AG09309 (cell line): Measurements from ENCODE around the gene NR1I2.

ENCODE experiments used
- DNase-seq: peaks from one replicate; pipeline ENCODE4 v3.0.0-alpha.2; 2010; ENCODE audit warnings: low read depth
- H3K4me3 ChIP-seq: 2 replicates; pipeline ENCODE4 v1.5.1; 2011; ENCODE audit warnings: mild to moderate bottlenecking, low read depth, low read length, moderate library complexity; ENCODE audit not compliant: control insufficient read depth
- TF ChIP-seq, protein P1 (sequence below): IDR thresholded peaks from 2 replicates; pipeline ENCODE4 v1.5.1; 2011; ENCODE audit warnings: mild to moderate bottlenecking, low read depth, low read length, inconsistent platforms; ENCODE audit not compliant: insufficient read depth, control insufficient read depth; ENCODE audit errors: missing control alignments

Gene NR1I2

DNA sequence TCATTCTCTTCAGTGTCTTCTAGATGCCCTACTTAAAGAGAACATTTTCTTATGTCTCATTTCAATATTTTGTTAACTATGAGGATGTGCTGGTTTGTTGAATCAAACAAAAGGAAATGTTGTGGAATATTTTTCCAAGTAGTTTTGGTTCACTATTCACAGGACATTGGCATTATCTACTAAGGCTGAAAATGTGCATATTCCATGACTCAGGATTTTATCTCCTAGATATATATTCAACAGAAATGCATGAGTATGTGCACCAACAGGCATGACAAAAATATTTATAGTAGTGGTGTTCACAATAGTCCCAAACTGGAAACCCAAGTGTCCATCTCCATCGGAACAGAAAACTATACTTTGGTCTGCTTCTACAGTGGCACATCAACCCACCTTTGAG, 16.7 kb upstream of the NR1I2 start:
- no peak overlapping the region for H3K4me3 ChIP-seq
- DNase-seq: no peak
- TF ChIP-seq, protein P1, sequence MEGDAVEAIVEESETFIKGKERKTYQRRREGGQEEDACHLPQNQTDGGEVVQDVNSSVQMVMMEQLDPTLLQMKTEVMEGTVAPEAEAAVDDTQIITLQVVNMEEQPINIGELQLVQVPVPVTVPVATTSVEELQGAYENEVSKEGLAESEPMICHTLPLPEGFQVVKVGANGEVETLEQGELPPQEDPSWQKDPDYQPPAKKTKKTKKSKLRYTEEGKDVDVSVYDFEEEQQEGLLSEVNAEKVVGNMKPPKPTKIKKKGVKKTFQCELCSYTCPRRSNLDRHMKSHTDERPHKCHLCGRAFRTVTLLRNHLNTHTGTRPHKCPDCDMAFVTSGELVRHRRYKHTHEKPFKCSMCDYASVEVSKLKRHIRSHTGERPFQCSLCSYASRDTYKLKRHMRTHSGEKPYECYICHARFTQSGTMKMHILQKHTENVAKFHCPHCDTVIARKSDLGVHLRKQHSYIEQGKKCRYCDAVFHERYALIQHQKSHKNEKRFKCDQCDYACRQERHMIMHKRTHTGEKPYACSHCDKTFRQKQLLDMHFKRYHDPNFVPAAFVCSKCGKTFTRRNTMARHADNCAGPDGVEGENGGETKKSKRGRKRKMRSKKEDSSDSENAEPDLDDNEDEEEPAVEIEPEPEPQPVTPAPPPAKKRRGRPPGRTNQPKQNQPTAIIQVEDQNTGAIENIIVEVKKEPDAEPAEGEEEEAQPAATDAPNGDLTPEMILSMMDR: no peak

DNA sequence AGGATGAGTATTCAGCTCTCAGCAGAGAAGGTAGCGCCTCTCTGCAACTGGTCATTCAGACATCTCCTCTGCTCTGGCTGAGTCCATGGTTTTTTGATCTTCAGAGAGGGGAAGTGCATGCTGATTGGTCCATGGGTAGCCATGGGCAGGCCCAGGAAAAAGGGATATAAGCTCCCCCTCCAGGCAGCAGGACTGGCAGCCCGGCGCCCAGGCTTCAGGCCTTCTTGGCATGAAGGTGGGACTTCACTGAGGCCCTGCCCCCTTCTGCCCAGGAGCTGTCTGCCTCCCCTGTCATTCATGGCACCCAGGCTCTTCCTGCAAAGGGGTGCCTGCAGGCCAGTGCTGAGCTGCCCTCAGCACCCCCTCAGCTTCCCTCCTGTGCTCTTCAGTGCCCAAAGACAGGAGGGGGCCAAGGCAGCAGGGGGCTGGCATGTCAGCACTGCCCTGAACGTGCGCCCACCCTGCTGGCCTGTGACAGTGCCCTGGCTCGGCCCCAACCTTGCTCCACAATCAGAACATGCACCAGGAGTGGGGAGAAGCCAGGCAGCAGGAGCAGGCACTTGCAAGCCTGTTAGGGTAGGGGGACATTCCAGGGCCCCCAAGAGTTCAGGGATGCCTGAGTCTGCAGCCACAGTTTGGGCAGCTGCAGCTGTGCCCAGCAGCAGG, 13.8 kb upstream of the NR1I2 start:
- H3K4me3 ChIP-seq: no peak overlapping the region

GRCh38 chr3:119768668-119769393, 13.1 kb upstream of the NR1I2 start:
- H3K4me3 ChIP-seq: no peak overlapping the region
- TF ChIP-seq, protein P1: no peak
- no peak for DNase-seq

More for the DNA sequence above, 13.8 kb upstream of the NR1I2 start:
- TF ChIP-seq, protein P1: no peak
- DNase-seq: no peak

- DNase-seq: no peak
- H3K4me3 ChIP-seq: no peak overlapping the region
- TF ChIP-seq, protein P1: no peak
Observed at GRCh38 chr3:119769394-119770149, 12.3 kb upstream of the NR1I2 start.

- TF ChIP-seq, protein P1: no peak
- H3K4me3 ChIP-seq: no peak overlapping the region
- DNase-seq: no peak
Observed at GRCh38 chr3:119774444-119774843, 7.5 kb upstream of the NR1I2 start.

GRCh38 chr3:119776304-119776703, 5.6 kb upstream of the NR1I2 start:
- H3K4me3 ChIP-seq: no peak overlapping the region
- TF ChIP-seq, protein P1: no peak
- DNase-seq: no peak
